ENCODE measurements around the gene RING1.

Gene RING1

GRCh38 chr6:33172688-33173534 lies 35.4 kb upstream of the RING1 start:
- DNase-seq: no peak

- no peak for DNase-seq
Measured at GRCh38 chr6:33173535-33174180, 34.6 kb upstream of the RING1 start.

- no peak for DNase-seq
Measured at GRCh38 chr6:33174784-33175183, 33.5 kb upstream of the RING1 start.

GRCh38 chr6:33175436-33176069 lies 32.7 kb upstream of the RING1 start:
- DNase-seq: no peak

- DNase-seq: no peak
Measured at GRCh38 chr6:33176906-33177305, 31.4 kb upstream of the RING1 start.

GRCh38 chr6:33177552-33178446 lies 30.5 kb upstream of the RING1 start:
- DNase-seq: no peak

DNA sequence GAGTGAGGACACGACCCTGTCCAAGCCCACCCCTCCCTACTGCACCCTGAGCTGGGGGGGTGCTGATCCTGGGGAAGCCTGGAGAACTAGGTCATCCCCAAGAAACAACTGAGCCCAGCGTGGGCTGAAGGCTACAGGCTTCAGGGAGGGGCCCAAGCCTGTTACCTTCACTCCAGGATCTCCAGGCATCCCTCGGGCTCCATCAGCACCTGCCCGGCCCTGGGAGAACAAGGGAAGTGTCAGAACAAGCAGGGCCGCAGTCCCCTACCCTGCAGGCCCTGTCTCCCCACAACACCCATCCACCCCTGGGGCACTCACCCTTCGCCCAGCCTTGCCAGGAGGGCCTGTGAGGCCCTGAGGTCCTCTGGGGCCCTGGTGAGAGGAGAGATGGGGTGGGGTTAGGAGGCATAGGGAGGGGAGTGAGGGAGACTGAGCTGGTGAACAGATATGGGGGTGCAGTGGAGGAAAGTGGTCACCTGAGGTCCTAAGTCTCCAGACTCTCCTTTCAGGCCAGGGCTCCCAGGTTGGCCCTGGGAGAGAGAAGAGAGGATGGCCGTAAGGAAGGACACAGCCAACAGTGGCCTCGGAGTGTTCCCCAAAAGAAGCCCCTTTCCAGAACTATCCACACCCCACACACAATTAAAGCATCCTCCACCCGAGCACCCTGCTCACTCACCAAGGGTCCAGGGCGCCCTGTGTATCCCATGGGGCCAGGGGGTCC lies 29.4 kb upstream of the RING1 start:
- DNase-seq: no peak

GRCh38 chr6:33181141-33181540 lies 27.2 kb upstream of the RING1 start:
- DNase-seq: no peak

GRCh38 chr6:33183071-33183683 lies 25.1 kb upstream of the RING1 start:
- DNase-seq: no peak

DNA sequence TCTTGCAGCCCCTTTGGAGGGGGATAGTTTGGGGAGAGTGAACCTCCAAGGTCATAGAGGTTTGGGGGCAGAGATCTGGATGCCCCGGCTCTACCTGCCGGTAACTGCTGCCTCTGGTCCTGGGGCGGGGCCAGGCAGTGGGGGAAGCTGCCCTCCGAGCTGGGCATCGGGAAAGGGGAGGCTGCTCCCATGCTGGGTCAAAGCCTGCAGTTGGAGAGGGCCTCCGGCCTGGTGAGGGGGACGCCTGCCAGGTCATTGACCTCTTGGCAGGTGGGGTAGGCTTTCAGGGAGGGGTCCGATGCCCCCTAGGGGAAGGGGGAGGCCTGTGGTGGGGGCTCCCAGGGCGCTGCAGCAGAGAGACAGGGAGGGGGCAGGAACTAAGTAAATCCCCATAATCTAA lies 23.1 kb upstream of the RING1 start:
- DNase-seq: no peak

- DNase-seq: no peak
Measured at GRCh38 chr6:33185654-33186187, 22.6 kb upstream of the RING1 start.

GRCh38 chr6:33187809-33188208 lies 20.5 kb upstream of the RING1 start:
- DNase-seq: no peak

DNA sequence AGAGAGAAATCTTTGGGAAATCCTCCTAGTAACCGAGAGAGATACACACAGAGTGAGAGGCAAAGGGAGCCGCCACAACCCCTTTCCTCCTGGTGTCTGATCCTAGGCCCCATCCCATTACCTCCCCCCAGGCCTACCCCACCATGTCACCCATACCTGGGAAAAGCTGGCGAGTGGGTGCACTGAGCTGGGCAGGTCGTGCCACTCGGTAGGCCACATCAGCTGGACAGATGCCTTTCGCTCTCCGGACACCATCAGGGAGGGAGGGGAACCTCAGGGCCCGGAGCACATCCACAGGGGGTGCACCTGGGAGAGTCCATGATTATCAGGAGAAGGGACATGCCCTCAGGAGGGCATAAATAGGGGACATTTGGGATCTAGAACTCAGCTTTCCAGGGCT lies 19.1 kb upstream of the RING1 start:
- no peak for DNase-seq

GRCh38 chr6:33189625-33190448 lies 18.5 kb upstream of the RING1 start:
- DNase-seq: no peak

- no peak for DNase-seq
Measured at GRCh38 chr6:33190504-33191107, 17.7 kb upstream of the RING1 start.

DNA sequence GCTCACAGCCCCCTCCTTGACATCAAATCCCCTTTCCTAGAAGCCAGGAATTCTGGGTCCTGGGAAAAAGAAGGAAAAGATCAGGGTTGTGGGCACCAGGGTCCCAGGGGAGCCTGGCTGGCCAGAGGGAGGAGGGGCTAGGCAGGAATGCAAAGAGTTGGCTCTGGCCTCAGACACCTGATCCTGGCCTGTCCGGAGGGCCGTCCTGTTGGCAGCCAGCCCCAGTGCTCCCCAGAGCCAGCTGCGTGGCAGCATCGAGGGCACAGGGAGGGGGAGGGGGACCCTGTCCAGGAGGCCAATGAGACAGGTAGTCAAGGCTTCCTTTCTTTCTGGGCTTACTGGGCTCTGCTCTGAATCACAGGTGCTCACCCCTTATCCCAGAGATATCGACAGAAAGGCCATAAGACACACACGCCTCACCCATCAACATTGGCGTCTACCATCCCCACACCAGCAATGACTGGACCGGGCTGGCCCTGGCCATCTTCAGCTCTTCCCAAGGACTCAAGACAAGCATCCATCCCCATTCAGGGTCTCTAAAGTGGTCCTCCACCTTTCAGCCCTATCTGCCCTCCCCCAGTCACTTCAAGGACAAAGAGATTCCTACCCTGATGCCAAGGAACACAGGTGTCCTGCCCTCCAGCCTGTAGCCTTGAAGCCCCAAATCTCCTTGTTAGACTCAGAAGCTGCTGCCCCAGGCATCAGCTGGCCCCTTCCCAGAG lies 16.8 kb upstream of the RING1 start:
- no peak for DNase-seq

DNA sequence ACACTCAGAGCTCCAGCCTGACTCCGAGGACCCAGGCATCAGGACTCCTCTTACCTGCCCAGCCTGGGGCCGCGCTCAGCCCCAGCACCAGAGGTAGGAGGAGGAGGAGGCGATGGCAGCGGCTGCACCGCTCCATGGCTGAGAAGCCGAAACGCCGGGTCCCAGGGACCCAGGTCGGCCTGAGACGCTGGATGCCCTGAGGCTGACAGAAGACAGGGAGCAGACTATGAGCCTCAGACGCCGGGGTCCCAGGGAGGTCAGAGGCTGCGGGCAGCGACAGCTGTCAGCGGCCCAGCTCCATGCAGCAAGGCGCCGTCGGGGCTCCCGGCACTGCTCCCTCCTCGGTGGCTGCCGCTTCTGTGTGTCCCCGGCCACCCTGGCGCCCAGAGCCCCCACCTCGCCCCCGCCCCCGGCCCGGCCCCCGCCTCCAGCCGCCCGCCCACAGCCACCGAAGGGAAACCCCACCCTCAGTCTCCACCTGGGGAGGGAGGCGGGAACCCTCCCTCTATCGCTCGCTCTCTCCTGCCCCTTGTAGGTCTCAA lies 16.1 kb upstream of the RING1 start, which contains the start of gene COL11A2:
Gene COL11A2, minus strand, starts transcription at position 363 of the 542 bp plus-strand sequence. Its CDS starts 227 bp downstream, at position 136.
- peak; percentile 10 for DNase-seq

DNA sequence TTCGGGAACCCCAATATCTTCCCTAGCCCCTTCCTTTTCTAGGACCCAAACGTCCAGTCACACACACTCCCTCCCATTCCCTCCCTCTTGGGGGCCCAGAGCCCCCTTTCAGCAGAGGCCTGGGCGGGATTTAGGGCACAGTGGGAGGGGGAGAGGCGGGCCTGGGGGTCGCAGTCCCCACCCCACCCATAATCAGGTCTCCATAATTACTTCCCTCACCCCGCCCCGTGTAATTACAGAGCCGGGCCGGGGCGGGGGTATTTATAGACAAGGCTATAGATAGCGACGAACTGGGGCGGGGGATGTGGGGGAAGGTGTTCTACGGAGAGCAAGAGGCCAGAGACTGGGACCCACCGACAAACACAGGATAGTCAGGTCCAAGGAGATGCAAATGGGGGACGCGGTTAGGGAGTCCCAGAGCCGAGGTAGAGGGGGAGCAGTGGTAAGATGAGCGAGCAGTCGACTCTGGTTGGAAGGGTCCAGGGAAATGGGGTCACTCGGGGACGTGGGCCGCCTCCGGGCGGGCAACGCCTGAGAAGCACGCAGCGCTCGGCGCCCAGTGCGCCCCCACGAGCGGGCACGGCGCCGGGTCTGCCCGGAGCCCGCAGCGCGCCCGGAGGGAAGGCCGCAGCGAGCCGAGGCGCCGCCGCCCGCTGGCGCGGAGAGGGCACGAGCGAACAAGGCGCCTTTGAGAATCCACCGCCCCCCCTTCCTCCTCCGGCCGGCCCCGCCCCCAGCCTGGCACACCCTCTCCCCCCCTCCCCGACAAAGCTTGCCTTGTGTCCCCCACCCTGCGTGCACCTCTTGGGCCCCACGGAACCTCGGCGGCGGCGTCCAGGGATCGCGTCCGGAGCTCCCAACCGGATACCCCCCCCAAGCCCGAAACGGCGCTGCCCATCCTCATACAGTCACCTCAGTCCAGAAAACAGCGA lies 15.4 kb upstream of the RING1 start:
- DNase-seq: peak; percentile 14

Measured in NCI-H345 (cell line).